ENCODE data around the gene CADM1.

CADM1 gene

DNA sequence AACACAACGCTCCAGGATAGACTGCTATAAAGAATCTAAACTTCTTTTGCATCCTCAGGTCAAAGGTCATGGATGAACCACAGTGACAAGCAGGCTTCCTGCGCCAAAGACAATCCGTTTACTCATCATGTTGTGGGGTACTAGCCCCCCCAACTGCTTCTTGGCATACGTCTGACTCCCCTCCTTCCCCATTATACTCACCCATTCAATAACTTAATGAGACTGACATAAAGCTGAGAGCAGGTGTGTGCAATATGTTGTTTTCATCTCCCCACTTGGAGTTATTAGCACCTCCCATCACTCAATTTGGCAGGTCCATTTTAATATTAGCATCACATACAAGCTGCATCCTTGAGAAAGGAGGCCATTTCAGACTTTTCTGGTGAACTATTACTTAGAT lies 157.1 kb downstream of the CADM1 start:
- DNase-seq, result no peak

DNA sequence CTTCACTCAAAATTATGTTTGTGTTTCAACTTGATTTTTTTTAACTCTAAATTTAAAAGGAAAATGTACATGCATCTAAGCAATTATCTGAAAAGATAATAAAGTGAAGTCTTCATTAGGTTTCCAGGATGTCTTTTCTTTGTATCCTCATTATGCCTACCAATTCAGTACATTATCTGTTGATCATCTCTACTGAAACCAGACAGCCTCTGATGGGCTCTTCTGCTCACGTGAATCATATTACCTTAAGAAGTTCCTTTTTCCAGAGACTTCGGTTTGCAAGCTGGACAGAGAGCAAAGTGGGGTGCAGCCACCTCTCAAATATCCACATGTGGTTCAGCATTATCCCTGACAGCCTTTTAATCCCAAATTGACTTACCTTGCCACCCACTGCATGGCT lies 158.4 kb downstream of the CADM1 start:
- no peak for DNase-seq

DNA sequence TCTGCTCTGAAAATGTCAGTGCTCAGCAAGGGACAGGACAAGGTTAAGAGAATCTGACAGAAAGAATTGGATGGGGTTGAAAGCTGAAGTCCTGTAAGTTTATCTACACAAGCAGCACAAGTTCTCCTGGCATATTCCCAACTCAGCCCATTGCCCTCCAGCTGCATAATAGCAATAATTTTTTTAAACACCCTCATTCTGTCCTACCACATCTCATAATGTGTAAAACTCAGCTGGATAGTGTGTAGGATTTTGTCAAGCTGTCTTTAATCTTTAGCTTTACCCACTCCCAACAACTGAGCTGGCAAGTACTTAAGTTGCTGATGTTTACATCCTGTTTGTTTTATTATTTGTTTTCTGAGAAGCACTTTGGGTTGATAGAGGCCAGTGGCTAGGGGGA lies 158.9 kb downstream of the CADM1 start:
- DNase-seq, result no peak

DNA sequence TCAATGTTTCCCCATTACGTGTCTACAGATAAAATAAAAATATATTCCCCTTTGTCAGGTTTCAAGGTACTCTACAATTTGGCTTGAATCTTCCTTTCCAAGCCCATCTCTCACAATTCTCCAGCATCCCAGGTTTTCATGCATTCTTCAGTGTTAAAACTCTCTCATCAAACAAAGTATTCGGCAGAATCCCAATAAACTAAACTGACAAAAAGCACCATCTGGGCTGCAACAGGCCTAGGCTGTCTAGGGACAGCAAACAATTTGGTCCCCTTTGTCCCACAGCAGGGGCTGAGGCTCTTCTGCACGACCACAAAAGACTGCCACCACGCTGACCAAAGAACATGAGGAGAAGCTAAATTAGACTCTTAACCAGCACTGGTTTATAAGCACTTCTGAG lies 159.4 kb downstream of the CADM1 start:
- no peak for DNase-seq

DNA sequence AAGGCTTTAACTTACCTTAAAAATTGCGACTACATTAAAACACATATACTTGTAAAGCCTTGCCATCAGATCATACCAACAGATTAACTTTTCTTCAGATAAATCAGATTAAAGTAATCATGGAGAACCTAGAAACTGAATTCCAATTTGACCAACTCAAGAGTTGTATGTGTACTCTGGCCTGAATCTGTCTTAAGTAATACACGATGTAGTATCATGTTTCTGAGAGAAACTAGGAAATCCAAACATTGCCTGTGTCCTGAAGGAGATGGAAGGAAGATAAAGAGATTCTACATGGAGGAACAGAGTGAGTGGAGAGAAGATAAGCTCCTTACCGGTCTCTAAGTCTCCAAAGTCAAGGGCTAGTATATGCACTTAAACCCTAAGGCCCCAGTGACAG lies 162.1 kb downstream of the CADM1 start:
- DNase-seq, result no peak

DNA sequence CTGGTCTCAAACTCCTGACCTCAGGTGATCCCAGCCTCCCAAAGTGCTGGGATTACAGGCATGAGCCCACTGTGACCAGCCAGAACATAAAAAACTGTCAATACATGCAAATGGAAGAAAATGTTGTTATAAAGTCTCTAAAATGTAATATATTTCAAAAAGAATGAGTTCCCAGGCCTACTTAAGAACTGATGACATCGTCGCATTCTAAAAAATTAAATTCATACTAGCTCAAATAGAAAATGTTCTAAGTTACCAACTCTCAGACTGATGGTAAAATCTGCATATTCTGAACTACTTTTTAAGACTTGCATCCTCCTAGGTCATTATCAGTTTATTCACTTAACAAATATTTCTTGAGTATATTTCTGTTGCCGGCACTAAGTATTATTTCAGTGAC lies 163.3 kb downstream of the CADM1 start:
- no peak for DNase-seq

DNA sequence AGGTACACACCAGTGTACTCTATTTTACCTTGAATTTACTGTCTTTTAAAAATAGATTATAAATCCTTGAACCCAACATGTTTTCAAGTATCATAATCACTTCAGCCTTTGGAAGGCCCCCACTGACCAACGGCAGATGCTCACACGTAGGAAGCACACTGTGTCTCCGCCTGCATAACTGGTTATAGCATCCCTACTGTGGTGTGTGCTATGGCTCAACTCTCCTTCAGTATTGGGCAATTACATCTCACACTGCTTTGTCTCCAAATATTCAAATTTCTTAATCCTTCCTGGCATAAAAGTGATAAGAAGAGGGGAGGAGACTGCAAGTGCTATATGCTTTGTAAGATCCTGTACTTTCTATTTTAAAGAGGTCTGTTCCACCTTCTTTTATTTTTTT lies 165.7 kb downstream of the CADM1 start:
- DNase-seq, result no peak

DNA sequence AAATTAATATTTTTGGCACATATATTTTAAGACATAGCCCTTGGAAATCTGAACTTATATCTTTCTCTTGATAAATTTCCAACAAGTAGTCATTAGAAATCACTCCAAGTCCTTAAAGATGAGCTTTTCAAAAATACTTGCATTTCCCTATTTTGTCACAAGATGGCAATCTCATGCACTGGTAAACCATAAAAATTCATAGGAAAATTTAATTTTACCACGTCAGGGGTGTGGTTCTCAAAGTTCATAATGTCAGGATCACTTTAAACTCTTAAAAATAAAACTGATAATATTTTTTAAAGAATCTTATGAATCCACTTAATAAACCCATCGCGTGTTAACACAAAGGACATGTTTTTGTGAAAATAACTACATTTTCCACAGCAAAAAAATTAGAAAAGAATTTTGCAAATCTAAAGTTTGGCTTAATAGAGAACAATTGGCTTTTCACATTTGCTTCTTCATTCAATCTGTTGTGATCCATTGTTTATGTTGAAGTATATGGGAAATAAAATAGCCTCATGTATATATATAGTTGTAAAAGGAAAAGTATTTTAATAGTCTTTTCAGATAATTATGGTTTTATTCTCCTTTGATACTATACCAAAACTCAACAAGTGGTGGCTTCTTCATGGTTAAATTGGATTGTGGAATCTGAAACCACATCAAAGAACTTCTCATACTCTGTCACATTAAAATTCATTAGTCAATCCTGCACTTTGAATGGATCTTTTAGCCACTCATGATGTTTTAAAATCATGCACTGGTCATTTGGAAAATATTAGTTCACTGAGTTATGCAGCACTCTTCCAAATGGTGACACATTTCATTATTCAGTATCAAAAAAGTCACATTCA lies 169.1 kb downstream of the CADM1 start:
- DNase-seq, result peak in 1 of 2 experiments; percentile 19

DNA sequence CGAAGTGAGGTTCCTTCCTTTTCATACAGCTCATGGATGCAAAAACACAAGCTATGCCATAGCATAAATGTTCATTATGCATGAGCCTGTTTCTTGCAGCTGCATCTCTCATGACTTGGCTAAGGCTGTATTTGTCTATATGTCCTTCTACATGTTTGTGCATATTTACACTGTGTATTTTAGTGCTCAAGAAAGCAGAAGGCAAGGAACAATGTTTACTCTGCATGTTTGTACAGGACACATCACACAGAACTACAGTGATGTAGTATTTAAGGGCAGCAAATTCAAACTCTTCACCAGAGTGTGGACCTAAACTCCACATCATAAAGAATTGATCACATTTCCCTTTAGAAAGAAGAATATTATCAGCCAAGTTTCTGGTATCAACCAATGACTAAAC lies 170.3 kb downstream of the CADM1 start:
- DNase-seq, result no peak

DNA sequence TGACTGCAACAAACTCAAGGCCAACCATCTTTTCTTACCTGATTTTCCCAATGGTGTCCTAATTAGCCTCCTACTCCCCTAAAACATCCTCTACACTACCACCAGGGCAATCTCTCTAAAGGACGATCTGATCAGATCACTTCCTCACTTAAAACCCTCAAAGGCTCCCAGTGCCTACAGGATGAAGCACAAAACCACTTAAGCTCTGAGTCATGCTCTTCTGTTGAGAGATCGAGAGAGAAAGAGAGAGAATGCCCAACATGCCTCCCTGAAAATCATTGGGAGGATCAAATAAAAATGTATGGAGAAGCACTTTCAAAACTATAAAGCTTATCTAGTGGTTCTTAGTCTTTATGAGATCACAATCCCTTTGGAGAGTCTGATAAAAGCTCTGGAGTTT lies 171.1 kb downstream of the CADM1 start:
- DNase-seq, result no peak

DNA sequence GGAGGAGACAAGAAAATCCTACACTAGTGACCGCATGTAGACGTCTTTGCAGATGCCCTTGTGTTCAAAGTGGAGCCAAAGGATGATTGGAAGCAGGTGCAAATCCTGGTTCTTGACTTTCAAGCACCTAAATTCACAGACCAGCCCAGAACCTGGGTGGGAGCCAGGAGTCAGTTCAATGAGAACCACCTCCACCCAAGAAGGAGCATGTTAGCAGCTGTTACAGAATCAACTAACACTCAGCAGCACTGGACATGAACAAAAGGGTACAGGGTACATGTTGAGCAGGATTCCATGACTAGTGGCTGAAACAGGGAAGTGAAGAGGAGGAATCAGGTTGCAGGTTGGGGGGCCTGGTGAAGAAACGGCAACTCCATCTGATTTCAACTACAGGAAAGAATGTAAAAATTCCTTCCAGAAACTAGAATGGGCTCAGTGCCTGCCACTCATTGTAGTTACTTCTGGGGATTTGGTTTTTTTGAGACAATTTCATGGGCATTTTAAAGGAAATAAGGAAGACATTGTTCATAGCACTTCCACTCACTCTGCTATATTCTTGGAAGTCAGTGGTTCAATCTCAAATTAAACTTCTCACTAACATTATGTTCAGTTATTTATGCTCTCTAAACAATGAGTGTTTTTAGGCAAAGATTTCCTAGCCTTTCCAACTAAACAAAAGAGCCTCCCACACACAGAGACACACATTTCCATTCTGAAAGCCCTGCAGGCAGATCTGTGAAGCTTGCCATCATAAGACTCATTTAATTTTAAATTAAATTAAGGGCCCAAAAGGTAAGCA lies 173.3 kb downstream of the CADM1 start:
- no peak for DNase-seq

DNA sequence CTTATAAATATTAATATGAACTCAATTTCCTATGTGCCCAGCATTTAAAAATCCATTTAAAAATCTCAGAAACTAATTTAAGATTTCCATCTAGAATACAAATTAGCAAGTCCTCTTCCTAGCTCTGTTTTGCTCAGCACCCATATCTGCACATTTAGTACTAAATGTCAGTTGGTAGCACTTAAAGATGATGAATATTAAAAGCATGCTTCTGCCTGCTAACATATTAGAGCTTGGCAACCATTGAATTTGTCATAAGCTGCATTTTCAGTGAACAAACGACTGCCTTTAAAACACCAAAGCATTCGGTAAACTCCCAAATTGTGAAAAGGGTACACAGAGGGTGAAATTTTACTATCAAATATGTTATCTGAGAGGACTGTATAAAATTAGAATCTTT lies 177.7 kb downstream of the CADM1 start:
- no peak for DNase-seq

DNA sequence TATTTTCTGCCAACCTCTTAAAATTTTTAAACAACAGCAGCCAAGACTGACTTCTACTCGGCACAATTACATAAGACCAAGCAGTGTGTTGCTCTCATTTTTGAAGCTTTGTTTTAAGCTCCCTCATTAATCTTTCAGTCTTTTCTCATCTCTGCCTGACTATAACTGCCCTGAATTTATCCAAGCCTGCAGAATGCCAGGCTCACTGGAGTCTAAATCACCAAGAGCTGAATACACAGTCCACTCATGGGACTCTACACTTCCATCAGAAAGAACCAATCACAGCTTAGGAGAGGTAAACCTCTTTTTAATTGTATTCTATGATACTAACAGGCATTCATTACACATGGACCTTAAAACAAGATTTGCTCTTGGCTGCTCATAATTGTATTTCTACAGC lies 178.7 kb downstream of the CADM1 start:
- peak in 1 of 2 experiments; percentile 87 for DNase-seq

DNA sequence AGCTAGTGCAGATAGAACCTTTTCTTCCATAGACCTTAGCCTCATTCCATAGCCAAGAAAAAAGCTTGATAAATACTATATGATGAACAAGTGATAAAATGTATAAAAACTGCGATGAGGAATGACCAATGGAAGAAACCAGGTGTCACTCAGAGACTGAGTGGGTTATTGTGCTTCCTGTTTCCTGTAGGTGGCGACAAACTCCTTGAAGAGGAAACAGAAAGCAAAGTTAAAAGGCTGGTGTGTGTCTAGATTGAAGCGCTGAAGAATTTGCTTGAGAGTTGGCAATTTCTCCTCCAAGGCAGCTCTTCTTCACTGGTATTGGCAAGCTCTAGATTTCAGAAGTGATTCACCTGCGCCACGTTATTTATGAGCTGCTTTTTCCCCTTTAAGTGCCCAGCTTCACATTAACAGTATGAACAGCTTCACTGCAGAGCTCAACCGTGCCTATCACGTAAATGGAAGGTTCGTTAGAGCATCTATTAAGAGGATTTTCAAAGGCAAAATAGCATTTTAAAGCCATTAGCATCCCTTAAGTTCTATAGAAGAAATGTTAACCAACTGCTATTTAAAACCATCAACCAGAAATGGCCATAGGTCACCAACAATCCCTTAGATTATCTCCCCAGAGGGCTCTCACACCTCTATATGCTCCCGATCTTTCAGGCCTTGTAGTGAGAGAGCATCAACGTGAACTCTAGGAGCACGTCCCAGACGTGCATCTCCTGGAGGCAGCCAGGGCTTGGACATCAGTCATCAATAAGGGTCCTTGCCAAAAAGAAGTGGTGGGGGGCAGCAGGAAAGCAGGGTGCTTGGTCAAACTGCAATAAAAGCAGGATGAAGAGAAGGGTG lies 179.4 kb downstream of the CADM1 start:
- peak; percentile 41 to 64 for DNase-seq

DNA sequence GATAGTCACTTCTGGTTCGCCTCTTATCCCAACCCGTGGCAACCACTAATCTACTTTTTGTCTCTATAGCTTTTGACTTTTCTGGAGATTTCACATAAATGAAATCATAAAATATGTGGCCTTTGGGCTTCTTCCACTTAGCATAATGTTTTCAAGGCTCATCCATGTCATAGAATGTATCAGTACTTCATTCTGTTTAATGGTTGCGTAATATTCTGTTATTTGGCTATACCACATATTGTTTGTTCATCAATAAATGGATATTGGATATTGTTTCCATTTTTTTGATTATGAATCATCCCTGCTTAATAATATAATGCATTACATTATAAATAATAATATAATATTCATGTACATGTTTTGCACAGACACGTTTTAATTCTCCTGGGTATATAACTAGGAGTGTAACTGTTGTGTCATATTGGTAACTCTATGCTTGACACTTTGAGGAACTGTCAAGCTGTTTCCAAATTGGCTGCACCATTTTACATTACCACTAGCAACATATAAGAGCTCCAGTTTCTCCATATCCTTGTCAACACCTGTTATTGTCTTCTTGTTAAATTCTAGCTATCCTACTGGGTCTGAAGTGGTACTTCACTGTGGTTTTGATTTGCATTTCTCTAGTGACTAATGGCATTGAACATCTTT lies 181.5 kb downstream of the CADM1 start:
- no peak for DNase-seq

DNA sequence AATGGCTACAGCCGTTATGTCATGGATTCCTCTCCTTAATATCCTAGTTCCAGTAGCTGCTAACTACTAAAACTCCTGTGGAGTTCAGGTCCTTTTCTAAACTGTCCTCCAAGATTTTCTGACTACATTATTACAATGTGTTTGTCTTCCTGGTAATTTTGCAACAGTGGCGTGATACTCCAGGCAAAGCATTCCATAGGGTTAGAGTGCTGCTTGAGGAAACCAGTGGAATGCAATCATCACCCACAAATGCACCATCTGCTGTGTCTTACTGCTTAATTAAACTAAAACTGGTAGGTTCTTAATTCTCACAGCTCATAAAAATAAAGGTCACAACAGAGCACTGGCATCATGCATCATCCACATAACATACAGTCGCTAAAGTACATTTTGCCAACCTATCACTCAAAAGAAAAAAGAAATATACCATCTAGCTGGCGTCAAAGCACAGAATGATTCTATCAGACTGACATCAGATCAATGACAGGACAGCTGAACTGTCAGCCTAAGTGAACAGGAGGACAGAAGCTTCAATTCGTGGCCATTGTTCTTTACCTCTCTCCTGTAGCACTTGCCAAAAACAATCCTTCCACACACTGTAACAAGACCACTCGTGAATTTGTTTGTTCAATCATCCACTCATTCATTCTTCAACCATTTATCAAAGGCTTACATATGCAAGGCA lies 182.5 kb downstream of the CADM1 start:
- DNase-seq, result no peak

DNA sequence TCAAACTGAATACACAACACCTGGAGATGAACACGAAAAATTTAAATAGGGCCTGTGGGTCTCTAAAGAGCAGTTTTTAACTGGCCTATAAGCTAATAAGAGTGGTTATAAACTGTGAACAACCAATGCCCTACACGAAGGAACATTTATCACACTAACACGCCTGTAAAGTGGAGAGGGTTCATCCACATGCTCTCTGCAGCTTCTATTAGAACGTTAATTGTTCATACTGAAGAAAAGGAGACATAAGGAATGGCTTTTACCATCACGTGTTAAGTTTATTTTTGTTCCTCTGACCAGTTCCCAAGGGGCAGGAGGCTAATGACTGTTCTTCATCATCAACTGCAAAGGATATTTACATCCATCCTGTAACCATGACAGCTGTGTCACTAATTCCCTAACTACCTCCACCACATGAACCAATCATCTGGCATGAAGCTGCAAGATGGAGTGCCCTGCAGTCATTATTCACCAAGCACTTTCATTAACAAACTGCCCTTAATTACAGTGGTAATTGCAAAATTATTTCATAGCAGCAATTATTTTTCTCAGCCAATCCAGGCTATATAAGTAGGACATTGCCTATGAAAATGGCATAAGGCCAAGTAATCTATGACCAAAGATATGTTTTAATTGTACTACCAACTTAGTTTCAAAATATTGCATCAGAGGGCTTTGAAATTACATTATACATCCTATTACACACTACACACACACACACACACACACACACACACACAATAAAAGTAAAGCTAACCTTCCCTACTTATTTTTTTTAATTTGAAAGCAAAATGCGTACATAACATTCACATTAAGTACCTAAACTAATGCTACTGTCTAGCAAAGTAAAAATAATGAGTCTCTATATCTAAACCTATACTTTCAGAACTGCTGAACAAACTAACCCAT lies 186.7 kb downstream of the CADM1 start:
- DNase-seq, result peak; percentile 92 to 93

DNA sequence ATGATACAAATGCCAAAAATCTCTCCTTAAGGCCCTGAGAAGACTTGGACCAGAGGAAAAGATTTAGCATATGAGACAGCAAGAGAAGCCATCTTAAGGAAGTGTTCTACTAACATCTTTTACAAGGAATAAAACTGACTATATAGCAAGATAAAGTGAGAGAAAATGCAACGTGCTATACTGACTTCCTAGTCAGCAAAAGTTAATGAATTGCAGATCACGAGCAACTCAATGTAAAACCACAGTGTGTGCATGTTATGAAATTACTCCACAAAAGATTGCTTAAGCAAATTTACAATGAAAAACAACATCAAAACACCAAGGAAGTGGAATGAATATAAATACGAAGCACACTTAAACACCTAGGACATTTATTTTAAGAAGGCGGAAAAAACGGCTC lies 187.5 kb downstream of the CADM1 start:
- DNase-seq, result no peak

DNA sequence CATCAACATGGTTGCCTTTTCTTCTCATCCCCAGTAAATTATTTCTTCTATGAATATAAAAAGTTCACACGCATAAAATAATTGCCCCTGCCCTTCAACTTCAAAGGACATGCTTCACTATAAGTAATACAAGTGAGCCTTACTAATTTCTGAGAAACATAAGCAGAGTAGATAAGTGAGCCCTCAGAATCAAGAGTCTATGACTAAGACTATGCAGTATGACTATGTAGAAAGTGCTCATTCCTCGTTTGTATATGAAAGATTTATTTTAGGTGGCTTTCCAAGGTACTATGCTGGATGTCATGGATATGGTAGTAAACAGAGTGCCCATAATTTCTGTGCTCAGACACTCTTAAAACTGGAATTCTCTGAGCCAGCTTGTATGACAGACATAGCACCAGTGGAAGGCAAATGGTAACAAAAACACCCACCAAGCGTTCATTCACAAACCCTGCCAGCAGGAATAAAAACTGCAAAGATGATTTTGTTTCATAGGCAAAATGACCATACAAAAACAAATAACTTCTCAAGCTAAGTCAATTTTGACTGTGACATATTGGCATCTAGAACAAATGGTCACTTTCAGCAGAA lies 189.8 kb downstream of the CADM1 start:
- DNase-seq, result no peak

DNA sequence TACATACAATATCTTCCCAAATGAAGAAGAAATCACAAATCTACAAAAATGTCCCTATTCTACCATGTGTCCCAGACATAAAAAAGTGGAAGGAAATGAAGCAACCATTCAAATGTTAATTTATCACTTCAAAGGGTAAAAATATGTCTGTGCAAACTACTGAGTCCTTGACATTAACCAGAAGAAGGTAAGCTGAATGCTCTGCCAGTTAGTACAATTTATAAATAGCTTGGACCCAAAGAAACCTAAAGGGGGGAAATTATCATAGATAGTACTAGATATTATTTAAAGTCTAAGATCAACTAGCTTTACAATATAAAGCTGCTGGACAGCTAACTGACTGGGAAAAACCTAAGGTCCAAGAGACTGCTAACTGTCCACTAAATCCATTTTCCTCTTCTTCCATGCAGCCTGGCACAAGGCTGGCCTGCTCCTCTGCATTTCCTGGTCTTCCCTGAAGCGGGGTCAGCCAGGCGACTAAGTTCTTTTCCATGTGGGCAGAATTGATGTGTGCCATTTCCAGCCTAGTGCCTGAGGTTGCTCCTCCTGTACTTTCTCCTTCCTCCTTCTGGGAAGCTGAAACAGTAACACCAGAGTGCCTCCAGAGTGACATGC lies 190.9 kb downstream of the CADM1 start:
- no peak for DNase-seq
